MCF 10A (cell line): ENCODE data around the gene GKN2. TPM values are rescaled to one million over a fixed set of nuclear protein-coding genes. Genes with fewer than 3 reads are reported as not detected.
A peak's percentile ranks its signal among the peaks of the same experiment; 100 is the strongest.

ENCODE experiments used
- BruUV-seq: library from RNA; stranded (reverse); fragments of 400-500 nt; replicated peaks from 2 replicates; lab custom pipeline; 2021; lab: Mats Ljungman, UMichigan
- CTCF ChIA-PET: fragments of 300-600 bp; sonication (Branson Sonifier 250); formaldehyde crosslinking; extraction: SDS; loops from one replicate; lab custom pipeline; 2021; ENCODE audit warnings: antibody characterized with exemption, inconsistent platforms; lab: Yijun Ruan, JAX
- POLR2A ChIA-PET: fragments of 300-600, 350-650 bp; sonication (Branson Sonifier 250); formaldehyde crosslinking; extraction: SDS; loops from one replicate; lab custom pipeline; 2020; ENCODE audit warnings: antibody characterized with exemption, inconsistent platforms; lab: Yijun Ruan, JAX
- DNase-seq: peaks from one replicate; pipeline ENCODE4 v3.0.0-alpha.2; 2018; ENCODE audit not compliant: unreplicated experiment
- H3K27ac Mint-ChIP-seq: one replicate; pipeline ENCODE4 v1.8.0; 2022; ENCODE audit warnings: mild to moderate bottlenecking, low read depth, mixed read lengths; ENCODE audit not compliant: unreplicated experiment
- H3K27me3 Mint-ChIP-seq: one replicate; pipeline ENCODE4 v1.8.0; 2022; ENCODE audit warnings: mixed read lengths; ENCODE audit not compliant: insufficient read depth, unreplicated experiment
- H3K36me3 Mint-ChIP-seq: one replicate; pipeline ENCODE4 v1.8.0; 2022; ENCODE audit warnings: mild to moderate bottlenecking, moderate library complexity, mixed read lengths; ENCODE audit not compliant: insufficient read depth, unreplicated experiment
- H3K4me1 Mint-ChIP-seq: one replicate; pipeline ENCODE4 v1.8.0; 2022; ENCODE audit warnings: mixed read lengths; ENCODE audit not compliant: insufficient read depth, unreplicated experiment
- H3K4me3 Mint-ChIP-seq: one replicate; pipeline ENCODE4 v1.8.0; 2022; ENCODE audit warnings: mild to moderate bottlenecking, moderate library complexity, mixed read lengths; ENCODE audit not compliant: unreplicated experiment
- H3K9me3 Mint-ChIP-seq: one replicate; pipeline ENCODE4 v1.8.0; 2022; ENCODE audit warnings: mixed read lengths; ENCODE audit not compliant: unreplicated experiment
- intact Hi-C: fragments of 100-400 bp; cut with micrococcal nuclease; formaldehyde crosslinking; loops from 2 replicates; pipeline ENCODE4 v1.14.1; 2022
- total RNA-seq: library from RNA; stranded (reverse); gene quantifications from 2 replicates; pipeline ENCODE4 v1.2.3, GENCODE V29; 2022
- TF ChIP-seq, protein P1 (sequence below): fragments of 200-600 bp; IDR thresholded peaks from one replicate; pipeline ENCODE4 v1.8.0; 2022; ENCODE audit warnings: antibody characterized with exemption, mild to moderate bottlenecking; ENCODE audit not compliant: unreplicated experiment

GKN2 gene
- total RNA-seq, 1 experiment from 2014 or later = not detected

DNA sequence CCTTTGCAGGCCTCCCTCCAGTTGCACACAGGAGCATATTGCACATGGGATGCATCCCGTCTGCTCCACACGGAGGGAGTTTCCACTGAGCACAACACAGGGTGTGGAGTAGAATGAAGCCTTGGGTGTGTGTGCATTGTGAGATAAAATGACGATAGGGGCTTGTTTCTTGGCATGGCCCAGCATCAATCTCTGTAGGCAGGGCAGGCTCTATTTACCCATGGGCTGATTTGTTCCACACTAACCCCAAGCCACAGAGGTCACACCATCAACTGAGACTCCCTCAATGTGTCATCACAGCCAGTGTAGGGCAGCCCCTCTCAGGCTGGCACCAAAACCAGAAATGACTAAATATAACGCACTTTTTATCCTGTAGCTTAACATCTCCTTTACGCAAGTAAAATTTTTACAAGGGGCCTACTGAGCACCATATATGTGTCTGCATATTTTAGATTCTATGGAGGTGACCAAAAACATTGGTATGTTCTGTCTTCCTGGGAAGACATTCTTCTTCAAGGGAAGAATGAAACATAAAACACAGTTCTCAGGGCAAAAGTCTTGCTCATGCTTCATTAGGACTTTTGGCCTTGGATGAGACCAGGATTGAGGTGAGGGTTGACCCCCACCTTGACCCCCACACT, 19.0 kb upstream of the GKN2 start:
- Mint-ChIP-seq H3K4me1 (peaks cover 17% of the 10 kb centered on the region), H3K4me3 (no peak overlapping the region), H3K27me3 (peaks cover 9% of the 10 kb centered on the region), H3K27ac (peak overlapping the region; percentile 36), H3K36me3 (no peaks in the 10 kb centered on the region), H3K9me3 (no peaks in the 10 kb centered on the region)
- intact Hi-C loops = no loop called here
- ChIA-PET CTCF (interaction anchor here (0.7 kb wide), 1 partner anchor 17 kb away, joined by 3 read pairs; no protein-coding TSS in a partner anchor), POLR2A (no interaction called here)
- DNase-seq = peak; percentile 69
- TF ChIP-seq, protein P1, sequence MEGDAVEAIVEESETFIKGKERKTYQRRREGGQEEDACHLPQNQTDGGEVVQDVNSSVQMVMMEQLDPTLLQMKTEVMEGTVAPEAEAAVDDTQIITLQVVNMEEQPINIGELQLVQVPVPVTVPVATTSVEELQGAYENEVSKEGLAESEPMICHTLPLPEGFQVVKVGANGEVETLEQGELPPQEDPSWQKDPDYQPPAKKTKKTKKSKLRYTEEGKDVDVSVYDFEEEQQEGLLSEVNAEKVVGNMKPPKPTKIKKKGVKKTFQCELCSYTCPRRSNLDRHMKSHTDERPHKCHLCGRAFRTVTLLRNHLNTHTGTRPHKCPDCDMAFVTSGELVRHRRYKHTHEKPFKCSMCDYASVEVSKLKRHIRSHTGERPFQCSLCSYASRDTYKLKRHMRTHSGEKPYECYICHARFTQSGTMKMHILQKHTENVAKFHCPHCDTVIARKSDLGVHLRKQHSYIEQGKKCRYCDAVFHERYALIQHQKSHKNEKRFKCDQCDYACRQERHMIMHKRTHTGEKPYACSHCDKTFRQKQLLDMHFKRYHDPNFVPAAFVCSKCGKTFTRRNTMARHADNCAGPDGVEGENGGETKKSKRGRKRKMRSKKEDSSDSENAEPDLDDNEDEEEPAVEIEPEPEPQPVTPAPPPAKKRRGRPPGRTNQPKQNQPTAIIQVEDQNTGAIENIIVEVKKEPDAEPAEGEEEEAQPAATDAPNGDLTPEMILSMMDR = no peak
- no TSS peak for BruUV-seq

DNA sequence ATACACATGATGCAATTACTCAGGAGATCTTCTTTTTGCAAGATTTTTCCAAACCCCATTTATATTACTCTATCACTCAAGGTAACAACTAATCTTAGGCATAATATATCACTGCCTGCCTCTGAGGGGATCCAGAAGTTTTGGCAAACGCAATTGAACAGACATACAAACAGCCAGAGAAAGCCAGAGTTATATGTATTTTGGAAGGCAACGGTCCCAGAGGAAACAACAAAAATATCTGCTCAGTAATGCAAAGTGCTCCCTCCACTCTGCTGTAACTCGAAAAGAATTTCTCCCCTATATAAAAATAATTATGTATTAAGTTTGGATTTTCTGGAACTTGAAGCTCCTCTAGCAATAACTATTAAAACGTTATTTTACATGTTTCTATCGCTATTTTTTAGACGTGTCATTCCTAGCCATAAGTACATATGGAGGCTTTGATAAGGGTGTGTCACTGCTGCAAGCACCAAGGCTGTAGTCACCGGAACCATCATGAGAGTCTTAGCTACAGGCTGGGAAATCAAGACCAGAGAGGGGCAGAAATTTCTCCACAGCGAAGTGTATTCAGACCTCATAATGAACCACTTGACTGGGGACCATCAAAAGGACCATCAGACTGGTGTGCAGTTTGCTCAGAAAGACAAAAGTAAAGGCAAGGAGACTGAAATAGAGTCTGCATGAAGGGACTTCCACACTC, 18.0 kb upstream of the GKN2 start:
- ChIA-PET CTCF (no interaction called here), POLR2A (no interaction called here)
- no peak for DNase-seq
- H3K4me3 Mint-ChIP-seq = no peak overlapping the region
- intact Hi-C loops = no loop called here
- BruUV-seq = no TSS peak
- no peaks in the 10 kb centered on the region for H3K36me3 Mint-ChIP-seq
- H3K27me3 Mint-ChIP-seq = peaks cover 12% of the 10 kb centered on the region
- TF ChIP-seq, protein P1 = no peak
- peaks cover 17% of the 10 kb centered on the region for H3K4me1 Mint-ChIP-seq
- H3K27ac Mint-ChIP-seq = no peak overlapping the region
- H3K9me3 Mint-ChIP-seq = no peaks in the 10 kb centered on the region

DNA sequence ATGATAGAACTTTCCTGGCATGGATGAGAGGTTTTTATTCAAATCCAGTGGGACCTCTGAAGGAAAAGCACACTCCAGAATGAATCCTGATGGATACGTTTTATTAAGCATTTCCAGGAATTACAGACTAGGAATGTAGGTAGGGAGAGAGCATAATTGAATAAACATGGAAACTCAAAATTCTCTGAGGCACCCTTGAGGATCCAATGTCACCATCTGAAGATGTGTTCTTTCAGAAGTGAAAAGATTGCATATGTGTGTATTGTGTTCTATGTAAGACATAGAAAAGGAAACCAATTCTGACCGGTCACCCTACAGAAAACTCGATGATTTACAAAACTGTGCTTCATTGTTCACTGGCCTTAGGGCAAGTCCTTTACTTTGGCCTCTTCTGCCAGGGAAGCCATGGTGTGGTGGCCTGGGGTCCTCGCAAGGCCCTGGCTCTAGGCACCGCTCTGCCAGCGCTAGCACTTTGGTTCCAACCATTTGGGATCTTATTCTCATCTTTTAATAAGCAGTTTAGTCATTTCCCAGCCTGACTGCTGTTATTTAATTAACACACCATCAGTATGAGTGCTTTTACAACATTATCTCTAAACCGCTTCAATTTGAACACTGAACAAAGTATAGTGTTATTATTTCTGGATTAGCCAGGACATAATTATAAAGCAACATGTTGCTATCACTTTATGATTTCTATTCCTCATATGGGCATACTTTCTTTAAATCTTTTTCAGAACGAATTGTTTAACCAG, 17.2 kb upstream of the GKN2 start:
- no peak for DNase-seq
- H3K36me3 Mint-ChIP-seq = no peaks in the 10 kb centered on the region
- H3K27me3 Mint-ChIP-seq = peaks cover 12% of the 10 kb centered on the region
- POLR2A ChIA-PET = interaction anchor here (0.5 kb wide), 1 partner anchor 226 kb away, joined by 3 read pairs; no protein-coding TSS in a partner anchor
- no peaks in the 10 kb centered on the region for H3K9me3 Mint-ChIP-seq
- no TSS peak for BruUV-seq
- CTCF ChIA-PET = no interaction called here
- intact Hi-C loops = no loop called here
- H3K4me3 Mint-ChIP-seq = no peak overlapping the region
- H3K27ac Mint-ChIP-seq = no peak overlapping the region
- TF ChIP-seq, protein P1 = no peak
- peaks cover 17% of the 10 kb centered on the region for H3K4me1 Mint-ChIP-seq

DNA sequence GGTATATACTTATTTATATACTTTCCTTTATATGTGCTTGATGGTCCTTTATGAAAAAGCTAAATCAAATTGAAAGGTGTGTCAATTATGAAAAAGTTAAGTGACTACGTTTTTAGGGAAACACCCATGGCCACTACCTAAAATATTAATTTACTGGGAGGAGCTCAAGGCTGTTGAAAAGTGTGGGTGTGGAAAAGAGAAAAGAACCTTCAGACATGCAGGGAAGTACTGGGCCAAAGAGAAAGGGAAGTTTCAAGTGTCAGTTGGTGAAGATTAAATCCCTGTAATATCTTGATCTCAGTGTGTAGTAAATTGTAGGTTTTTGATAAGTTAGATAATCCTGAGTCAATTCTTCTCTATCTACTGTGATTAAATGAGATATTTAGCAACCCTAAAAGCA, 15.5 kb upstream of the GKN2 start:
- ChIA-PET POLR2A (no interaction called here), CTCF (interaction anchor here (0.6 kb wide), 1 partner anchor 225 kb away, joined by 3 read pairs; no protein-coding TSS in a partner anchor)
- H3K9me3 Mint-ChIP-seq = no peaks in the 10 kb centered on the region
- H3K27me3 Mint-ChIP-seq = peaks cover 12% of the 10 kb centered on the region
- H3K4me3 Mint-ChIP-seq = no peak overlapping the region
- no peak overlapping the region for H3K27ac Mint-ChIP-seq
- no TSS peak for BruUV-seq
- no peak for DNase-seq
- peaks cover 17% of the 10 kb centered on the region for H3K4me1 Mint-ChIP-seq
- TF ChIP-seq, protein P1 = no peak
- no peaks in the 10 kb centered on the region for H3K36me3 Mint-ChIP-seq
- intact Hi-C loops = no loop called here
